ENCODE results near the gene SLC38A2.

SLC38A2 gene

DNA sequence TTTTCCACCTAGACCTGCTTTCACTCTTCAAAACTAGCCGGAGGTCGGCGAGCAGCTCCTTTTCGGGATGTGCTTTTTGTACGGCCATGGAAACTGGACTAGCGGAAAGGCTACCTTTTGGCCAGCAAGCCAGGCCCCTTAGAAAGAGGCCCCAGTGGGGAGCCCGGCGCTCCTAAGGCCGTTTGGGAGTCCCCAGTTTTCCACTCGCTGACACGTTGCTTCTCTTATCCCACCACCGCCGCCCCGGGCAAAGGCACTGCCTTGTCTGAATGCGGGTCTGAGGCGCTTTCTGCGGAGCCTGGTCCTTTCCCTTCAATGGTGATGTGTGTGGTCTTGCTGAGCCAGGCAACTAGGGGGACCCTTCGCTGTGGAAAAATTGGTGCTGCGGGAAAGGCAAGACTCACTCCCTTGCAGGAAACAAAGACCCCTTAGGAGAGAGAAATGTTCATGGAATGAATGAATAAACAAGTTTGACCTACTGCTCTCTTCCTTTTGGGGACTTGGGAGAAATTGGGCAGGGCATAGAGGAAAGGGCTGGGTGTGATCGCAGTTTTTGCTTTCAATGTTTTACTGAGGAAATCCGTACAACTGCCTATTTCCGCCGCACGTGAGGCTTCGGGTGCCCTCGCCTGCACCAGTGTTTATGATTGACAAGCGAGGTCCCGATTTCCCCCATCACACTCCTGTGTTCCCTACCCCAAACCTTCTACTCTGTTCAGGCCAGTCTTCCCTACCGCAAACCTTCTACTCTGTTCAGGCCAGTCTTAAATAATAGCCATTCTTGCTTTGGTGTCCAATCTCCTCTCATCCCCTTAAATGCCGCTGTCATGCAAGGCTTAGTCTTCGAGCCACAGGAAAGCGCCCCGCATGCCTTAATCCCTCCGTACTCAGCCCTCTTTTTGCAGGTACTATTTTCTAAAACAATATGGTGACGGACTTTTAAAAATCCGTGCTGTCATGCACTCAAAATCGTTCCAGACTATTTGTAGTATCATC lies 1.0 kb upstream of the SLC38A2 start:
- peak; percentile 67 for DNase-seq

DNA sequence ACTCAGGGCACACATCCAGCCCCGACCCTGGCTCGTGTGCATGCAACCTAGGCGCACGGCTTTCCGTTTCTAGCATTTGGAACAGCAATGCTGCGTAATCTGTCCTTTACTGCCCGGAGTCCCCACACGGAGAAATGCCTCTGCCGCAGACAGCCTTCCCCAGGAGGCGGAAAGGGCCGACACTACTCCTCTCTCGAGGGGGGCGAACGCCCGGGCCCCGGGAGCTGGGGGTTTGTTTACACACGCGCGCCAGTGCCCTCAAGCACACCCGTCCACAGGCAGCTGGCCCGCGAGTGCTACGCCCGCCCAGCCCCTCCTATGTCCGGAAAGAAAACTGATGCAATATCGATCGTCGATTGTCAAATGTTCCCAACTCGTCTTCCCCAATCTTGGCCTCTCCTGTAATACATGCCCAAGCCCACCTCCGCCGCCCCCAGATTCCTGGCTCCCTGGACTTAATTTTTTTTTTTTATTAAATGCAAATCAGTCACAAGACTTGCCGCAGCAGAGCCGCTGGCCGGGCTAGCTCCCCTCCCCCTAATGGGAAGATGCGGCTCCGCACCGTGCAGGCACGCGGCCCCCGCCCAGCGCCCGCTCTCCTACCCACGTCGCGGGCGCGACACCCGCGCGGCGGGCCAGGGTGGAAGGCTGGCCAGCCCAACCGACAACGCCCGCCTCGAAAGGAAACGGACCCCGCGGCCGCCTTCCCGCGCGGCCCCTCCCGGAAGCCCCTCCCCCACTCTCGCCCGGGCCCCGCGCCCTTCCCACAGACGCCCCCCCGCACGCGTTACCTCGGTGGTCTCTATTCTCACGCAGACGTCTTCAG lies 642 bp downstream of the SLC38A2 start:
- no peak for DNase-seq

DNA sequence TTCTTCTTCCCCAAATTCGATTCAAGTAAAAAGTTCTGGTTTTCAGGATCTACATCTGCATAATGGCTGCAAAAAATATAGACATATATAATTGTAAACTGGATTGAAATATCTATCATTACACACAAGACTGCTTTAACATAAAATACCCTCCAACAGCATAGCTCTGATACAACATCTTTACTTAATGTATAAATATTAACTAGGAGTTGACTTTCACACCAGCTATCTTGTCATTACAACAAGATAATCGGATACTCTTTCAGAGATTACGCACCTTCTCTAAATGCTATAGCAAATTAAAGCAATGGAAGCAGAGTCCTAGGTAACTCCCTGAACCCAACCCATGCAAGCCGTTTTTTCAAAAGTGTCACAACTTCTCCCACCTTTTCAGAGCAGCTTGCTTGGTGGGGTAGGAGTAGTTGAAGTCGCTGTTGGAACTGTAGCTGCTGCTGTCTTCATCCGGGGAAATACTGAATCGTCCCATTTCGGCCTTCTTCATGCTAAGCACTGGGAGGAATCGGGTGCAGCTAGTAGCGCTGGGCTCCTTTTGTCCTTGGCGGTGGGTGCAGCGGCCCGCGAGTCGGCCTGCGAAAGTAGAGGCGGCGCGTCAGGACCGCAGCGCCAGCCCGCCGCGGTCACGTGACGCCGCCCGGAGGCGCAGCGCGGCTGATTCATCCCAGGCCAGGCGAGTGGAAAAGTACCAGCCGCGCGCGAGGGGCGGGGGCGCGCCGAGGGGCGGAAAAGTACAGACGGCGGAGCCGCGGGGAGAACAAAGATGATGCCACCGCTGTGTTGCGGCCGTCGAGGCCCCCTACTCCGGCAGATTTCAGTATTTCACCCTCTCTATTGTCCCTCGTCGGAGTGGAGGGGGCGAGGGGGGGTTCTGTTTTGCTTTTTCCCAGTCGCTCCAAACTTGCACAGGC lies 1.5 kb downstream of the SLC38A2 start:
- peak; percentile 88 for DNase-seq

- DNase-seq: no peak
These were observed 2.2 kb downstream of the SLC38A2 start for GRCh38 chr12:46370380-46370734.

DNA sequence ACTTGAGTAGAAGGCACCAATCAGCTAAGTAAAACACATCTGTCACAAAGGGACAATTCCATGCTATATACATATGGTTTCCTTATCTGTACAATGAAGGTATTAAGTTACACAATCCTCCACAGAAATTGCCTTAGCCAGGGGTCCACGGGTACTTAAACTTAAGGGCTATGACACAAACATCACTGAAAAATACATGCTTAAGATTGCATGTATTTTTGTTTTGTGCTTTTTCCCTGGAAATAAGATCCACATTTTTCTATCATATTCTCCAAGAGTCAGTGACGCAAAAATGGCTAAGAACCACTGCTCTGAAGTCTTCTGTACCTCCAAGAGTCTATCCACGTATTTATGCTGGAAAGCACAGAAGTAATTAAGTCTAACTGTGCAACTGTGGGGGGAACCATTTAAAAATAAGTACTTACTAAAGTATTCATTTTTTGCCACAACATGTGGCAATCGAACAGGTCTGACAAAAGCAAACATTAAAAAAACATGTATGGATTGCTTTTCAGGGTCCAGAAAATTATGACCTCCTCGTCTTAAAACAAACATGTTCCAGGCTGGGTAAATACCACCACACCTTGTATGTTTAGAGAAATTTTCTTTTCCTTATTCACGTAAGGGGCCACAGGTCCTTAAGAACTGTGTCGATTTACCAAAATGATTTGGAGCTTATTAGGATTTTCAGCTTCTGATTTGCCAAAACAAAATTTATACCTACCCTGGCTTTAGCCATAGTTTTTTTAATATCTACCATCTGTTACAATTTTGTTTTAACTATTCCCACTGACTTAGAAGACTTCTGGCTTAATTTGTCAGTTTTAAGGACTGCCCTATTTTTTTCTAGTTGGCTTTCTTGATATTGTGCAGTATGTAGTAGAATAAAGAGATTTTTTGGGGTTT lies 2.8 kb downstream of the SLC38A2 start:
- DNase-seq: no peak

DNA sequence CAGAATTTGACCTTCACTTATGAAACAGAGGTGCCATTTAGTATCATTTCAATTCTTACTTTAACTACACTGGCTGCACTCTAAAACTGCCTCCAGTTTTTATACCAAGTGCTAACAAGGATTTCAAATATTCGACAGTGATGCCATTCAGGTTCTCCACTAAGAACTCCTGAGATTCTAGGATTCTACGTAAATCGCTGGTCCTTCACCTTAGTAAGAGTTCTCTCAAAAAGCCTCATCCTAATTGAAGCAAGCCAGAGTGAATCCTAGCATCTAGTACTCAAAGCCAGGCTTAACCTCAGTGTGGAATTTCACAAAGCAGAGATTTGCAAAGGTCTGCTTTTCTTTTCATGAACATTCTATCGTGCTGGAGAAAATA lies 3.5 kb downstream of the SLC38A2 start:
- no peak for DNase-seq

DNA sequence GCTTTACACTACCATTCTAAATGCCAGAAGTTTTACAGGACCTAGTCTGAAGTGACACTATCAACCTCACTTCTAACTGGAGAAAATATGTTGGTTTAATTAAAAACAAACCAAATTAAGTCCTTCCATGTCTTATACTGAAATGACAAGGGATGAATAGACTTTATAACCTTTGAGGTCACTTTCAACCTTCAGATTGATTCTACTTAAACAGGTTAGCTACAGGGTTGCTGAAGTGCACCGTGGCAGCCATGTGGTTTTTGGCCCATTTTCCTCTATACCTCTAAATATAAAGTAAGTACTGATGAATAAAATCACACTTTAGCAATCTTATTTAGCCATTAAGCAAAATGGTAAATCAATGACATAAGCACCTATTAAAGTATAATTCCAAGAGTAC lies 3.9 kb downstream of the SLC38A2 start:
- no peak for DNase-seq

DNA sequence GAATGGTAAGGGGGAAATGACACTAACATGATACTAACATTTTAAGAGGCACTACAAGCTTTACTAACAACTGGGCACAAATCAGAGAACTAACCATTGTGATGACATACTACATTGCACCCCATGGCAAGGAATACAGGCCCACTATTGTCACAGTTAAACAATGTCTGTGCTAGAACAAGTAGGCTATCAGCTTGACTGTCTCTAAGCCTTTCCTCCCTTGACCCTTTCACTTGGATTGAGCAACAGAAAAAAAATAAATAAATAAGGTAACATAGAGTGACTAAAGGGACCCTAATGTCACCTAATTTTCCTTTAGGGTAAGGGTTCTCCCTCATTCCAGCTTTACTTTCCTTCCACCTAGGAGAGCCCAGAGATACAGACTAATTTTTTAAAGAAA lies 4.4 kb downstream of the SLC38A2 start:
- peak; percentile 29 for DNase-seq

- DNase-seq: no peak
These were observed 5.1 kb downstream of the SLC38A2 start for GRCh38 chr12:46367351-46368029.

DNA sequence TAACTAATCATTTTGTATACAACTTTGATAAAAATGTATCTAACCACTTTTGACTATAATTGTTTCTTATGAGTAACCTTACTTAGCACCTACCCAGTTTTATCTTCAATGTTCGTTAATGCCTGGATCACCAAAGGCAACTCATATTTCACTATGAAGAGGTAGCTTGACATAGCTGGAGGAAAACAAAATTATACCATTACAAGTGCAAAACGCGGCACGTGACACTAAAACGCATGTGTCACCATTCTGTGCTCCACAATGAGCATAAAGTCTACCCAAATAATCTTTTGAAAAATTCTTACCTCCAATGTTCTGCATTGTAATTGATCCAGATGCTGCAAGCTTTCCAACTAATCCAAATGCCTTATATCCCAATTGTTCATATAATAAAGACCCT lies 5.8 kb downstream of the SLC38A2 start:
- no peak for DNase-seq

DNA sequence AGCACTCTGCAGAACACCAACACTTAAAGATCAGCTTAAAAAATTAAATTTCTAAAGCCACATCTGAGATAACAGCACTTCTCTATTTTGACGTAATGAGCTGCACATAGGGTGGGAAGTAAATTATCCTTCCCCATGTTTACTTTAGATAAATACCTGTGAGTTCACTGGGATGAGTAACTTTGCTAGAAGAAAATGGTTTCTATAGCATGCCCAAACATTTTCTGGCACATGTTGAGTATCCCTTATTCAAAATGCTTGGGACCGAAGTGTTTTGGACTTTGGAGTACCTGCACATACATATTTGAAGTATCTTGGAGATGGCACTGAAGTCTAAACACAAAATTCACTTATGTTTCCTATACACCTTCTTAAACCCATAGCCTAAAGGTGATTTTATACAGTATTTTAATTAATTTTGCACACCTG lies 6.6 kb downstream of the SLC38A2 start:
- no peak for DNase-seq

DNA sequence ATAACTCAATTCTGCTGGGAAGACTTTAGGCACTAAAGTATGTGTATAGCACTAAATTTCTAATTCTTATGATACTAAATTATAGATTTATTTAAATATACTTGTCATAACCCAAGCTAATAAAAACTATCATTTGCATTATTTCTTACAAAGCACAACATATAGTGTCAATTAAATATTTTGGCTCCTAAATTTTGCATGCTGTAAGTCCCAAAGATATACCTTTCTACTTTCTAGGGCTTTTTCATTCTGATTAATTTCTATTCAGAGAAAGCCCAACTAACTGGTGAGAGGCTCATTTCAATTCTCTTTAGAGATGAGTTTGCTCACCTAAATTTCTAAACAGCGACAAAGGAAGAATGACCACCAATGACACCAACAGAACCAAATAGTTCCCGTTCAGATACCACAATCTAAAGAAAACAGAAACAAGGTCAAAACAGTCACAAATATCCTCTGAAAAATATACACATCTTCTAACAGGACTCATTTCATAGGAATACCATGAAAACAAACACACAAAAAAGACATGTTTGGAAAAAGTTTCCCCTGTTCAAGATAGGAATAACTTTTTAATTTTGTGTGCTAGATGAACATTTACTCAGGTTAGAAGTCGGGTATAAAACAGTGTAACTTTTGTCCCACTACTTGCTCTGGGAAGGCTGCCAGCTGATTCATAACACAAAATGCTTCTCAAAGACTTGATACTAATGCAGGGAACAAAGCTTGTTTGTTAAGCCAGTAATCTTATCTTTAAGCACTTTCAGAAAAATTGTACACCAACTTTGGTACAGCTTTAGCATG lies 7.6 kb downstream of the SLC38A2 start:
- peak; percentile 78 for DNase-seq

GRCh38 chr12:46364300-46364696 lies 8.3 kb downstream of the SLC38A2 start:
- no peak for DNase-seq

GRCh38 chr12:46363582-46364299 lies 8.8 kb downstream of the SLC38A2 start:
- DNase-seq: no peak

- DNase-seq: no peak
These were observed 9.5 kb downstream of the SLC38A2 start for GRCh38 chr12:46362895-46363581.

GRCh38 chr12:46361667-46362034 lies 10.9 kb downstream of the SLC38A2 start:
- no peak for DNase-seq

- no peak for DNase-seq
These were observed 11.5 kb downstream of the SLC38A2 start for GRCh38 chr12:46360908-46361666.

GRCh38 chr12:46360370-46360769 lies 12.2 kb downstream of the SLC38A2 start:
- no peak for DNase-seq
